Ecto neural progenitor cell (in vitro differentiated cells): ENCODE data around the gene IQGAP2.
"Not testable (repeated sequence)": the region's sequence is repeated elsewhere in the genome, so short reads cannot be mapped to it uniquely, and the experiment has no call there.

Source experiments
- DNase-seq: peaks from one replicate; pipeline ENCODE4 v3.0.0-alpha.2; 2018; ENCODE audit warnings: low spot score

IQGAP2 gene

GRCh38 chr5:76419597-76420298, 16.7 kb downstream of the IQGAP2 start:
- DNase-seq = no peak

- no peak for DNase-seq
Measured at GRCh38 chr5:76422227-76422626, 19.1 kb downstream of the IQGAP2 start.

GRCh38 chr5:76422742-76423141, 19.7 kb downstream of the IQGAP2 start:
- no peak for DNase-seq

- DNase-seq = no peak
Measured at GRCh38 chr5:76425146-76425545, 22.1 kb downstream of the IQGAP2 start.

- no peak for DNase-seq
Measured at GRCh38 chr5:76425928-76426804, 23.1 kb downstream of the IQGAP2 start.

GRCh38 chr5:76427206-76428140, 24.4 kb downstream of the IQGAP2 start:
- DNase-seq = no peak

GRCh38 chr5:76428550-76428949, 25.5 kb downstream of the IQGAP2 start:
- DNase-seq = not testable (repeated sequence)

- no peak for DNase-seq
Measured at GRCh38 chr5:76433261-76433660, 30.2 kb downstream of the IQGAP2 start.

- not testable (repeated sequence) for DNase-seq
Measured at GRCh38 chr5:76437507-76437906, 34.4 kb downstream of the IQGAP2 start.

GRCh38 chr5:76438025-76438424, 34.9 kb downstream of the IQGAP2 start:
- DNase-seq = no peak

GRCh38 chr5:76439201-76439600, 36.1 kb downstream of the IQGAP2 start:
- DNase-seq = no peak

GRCh38 chr5:76439929-76440328, 36.8 kb downstream of the IQGAP2 start:
- no peak for DNase-seq

- DNase-seq = no peak
Measured at GRCh38 chr5:76441101-76441500, 38.0 kb downstream of the IQGAP2 start.

- no peak for DNase-seq
Measured at GRCh38 chr5:76441890-76442673, 39.0 kb downstream of the IQGAP2 start.

- no peak for DNase-seq
Measured at GRCh38 chr5:76443066-76443800, 40.1 kb downstream of the IQGAP2 start.

- no peak for DNase-seq
Measured at GRCh38 chr5:76445063-76445462, 42.0 kb downstream of the IQGAP2 start.

GRCh38 chr5:76445830-76446229, 42.7 kb downstream of the IQGAP2 start:
- DNase-seq = no peak

GRCh38 chr5:76446776-76447175, 43.7 kb downstream of the IQGAP2 start:
- DNase-seq = no peak

- DNase-seq = no peak
Measured at GRCh38 chr5:76449606-76450005, 46.5 kb downstream of the IQGAP2 start.

- DNase-seq = no peak
Measured at GRCh38 chr5:76450054-76450453, 47.0 kb downstream of the IQGAP2 start.
